Gastrocnemius medialis (tissue), 4 donors: ENCODE measurements around the gene GRM8.

Experiments used
- POLR2A ChIP-seq, 2 donors: fragments of 450-650 bp; IDR thresholded peaks; one replicate each; pipeline ENCODE4 v1.6.1; 2017; ENCODE audit warnings: antibody characterized with exemption in 2 of 2, mild to moderate bottlenecking in 2 of 2, moderate library complexity in 2 of 2
- TF ChIP-seq, protein P1 (sequence below), 5 experiments: fragments of 450-650 bp in 3 of 5; fragments of 200-600 bp in 2 of 5; sonication (generic) in 2 of 5; IDR thresholded peaks in 4 of 5; conservative IDR thresholded peaks in 1 of 5; 1 replicate in 4 of 5; 2 replicates in 1 of 5; pipeline ENCODE4 v1.5.1; 2016 to 2019; ENCODE audit warnings: antibody characterized with exemption in 5 of 5, mild to moderate bottlenecking in 3 of 5, moderate library complexity in 3 of 5

DNA sequence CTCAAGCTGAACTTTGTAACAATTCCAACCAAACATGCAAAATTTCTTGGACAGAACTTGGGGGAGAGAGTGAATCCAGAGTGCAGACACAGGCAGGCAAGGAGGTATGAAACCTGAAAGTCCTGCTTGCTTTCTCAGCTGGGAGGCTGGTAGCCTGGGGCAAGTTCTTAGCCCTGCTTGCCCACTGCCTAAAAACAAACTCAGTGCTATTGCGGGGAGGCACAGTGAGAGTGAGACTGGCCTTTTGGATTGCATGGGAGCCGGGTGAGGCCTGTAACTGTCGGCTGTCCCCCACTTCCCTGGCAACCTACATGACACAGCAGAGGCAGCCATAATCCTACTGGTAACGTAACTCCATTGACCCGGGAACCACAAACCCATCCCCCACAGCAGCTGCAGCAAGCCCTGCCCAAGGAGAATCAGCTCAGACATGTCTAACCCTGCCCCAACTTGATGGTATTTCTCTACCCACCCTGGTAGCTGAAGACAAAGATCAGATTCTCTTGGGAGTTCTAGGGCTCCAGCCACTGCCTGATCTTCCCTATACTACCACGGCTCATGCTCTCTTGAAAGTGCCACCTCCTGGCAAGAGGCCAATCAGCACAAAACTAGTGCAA lies 663.6 kb downstream of the GRM8 start:
- no peak for TF ChIP-seq POLR2A (IDR thresholded peaks at IDR 0.05)
- TF ChIP-seq, protein P1, sequence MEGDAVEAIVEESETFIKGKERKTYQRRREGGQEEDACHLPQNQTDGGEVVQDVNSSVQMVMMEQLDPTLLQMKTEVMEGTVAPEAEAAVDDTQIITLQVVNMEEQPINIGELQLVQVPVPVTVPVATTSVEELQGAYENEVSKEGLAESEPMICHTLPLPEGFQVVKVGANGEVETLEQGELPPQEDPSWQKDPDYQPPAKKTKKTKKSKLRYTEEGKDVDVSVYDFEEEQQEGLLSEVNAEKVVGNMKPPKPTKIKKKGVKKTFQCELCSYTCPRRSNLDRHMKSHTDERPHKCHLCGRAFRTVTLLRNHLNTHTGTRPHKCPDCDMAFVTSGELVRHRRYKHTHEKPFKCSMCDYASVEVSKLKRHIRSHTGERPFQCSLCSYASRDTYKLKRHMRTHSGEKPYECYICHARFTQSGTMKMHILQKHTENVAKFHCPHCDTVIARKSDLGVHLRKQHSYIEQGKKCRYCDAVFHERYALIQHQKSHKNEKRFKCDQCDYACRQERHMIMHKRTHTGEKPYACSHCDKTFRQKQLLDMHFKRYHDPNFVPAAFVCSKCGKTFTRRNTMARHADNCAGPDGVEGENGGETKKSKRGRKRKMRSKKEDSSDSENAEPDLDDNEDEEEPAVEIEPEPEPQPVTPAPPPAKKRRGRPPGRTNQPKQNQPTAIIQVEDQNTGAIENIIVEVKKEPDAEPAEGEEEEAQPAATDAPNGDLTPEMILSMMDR (IDR thresholded peaks at IDR 0.05 in 4 of 5, conservative IDR thresholded peaks at IDR 0.05 in 1 of 5): no peak
